Thoracic aorta (tissue), 2 donors: Measurements from ENCODE around the gene SNRNP27. TPM values are rescaled to one million over a fixed set of nuclear protein-coding genes. Genes with fewer than 3 reads are reported as not detected.

Experiments used
- ATAC-seq: fragments of 150-250 bp; one replicate; pipeline ENCODE4 v1.8.0; 2017; ENCODE audit warnings: low read depth; ENCODE audit not compliant: insufficient number of reproducible peaks, low FRiP score
- DNase-seq: peaks from one replicate; pipeline ENCODE4 v3.0.0-alpha.2; 2020; ENCODE audit warnings: low spot score
- H3K27ac ChIP-seq, 2 donors: fragments of 200-600 bp; sonication (generic); 1 replicate in 1 of 2; 2 replicates in 1 of 2; pipeline ENCODE4 v1.5.1; 2016; ENCODE audit warnings: mild to moderate bottlenecking in 2 of 2, moderate library complexity in 2 of 2
- H3K27me3 ChIP-seq: fragments of 200-600 bp; sonication (generic); replicated peaks from 2 replicates; pipeline ENCODE4 v1.6.0; 2016; ENCODE audit warnings: mild to moderate bottlenecking; ENCODE audit not compliant: insufficient read depth
- H3K36me3 ChIP-seq: fragments of 200-600 bp; sonication (generic); one replicate; pipeline ENCODE4 v1.5.1; 2016
- H3K4me1 ChIP-seq, 2 donors: fragments of 200-600 bp; sonication (generic); 1 replicate in 1 of 2; 2 replicates in 1 of 2; pipeline versions ENCODE4 v1.5.1 to v1.6.0; 2016; ENCODE audit warnings: low read depth in 2 of 2, mild to moderate bottlenecking in 1 of 2; ENCODE audit not compliant: control insufficient read depth in 1 of 2
- H3K4me3 ChIP-seq: fragments of 200-600 bp; sonication (generic); 2 replicates; pipeline ENCODE4 v1.5.1; 2016; ENCODE audit warnings: mild to moderate bottlenecking
- H3K9me3 ChIP-seq: fragments of 200-600 bp; sonication (generic); 2 replicates; pipeline ENCODE4 v1.5.1; 2016
- CTCF ChIP-seq: fragments of 200-600 bp; sonication (generic); IDR thresholded peaks from one replicate; pipeline ENCODE4 v1.5.1; 2019; ENCODE audit warnings: antibody characterized with exemption
- total RNA-seq, 2 donors: library from RNA; depleted of rRNA; stranded (reverse); fragments of >200 nt; gene quantifications; one replicate each; pipeline versions ENCODE4 v1.1.0 to v1.2.3, GENCODE V29; 2016

SNRNP27 gene
- total RNA-seq = 10 to 100 TPM; 57.4 to 98.7 TPM

- Histone ChIP-seq H3K27ac (peak within 1 kb of the TSS; percentile 75 to 87), H3K36me3 (peaks cover 8% of the 10 kb centered on the region), H3K27me3 (no peaks in the 10 kb centered on the region), H3K9me3 (no peaks in the 10 kb centered on the region), H3K4me1 (peaks cover 15 to 24% of the 10 kb centered on the region in 2 donors), H3K4me3 (peak within 1 kb of the TSS; percentile 82)
- DNase-seq (peak; percentile 28), ATAC-seq (peak; percentile 54)
- no peak for TF ChIP-seq CTCF
These were observed at the start of gene SNRNP27 for GRCh38 chr2:69893684-69894551. Gene SNRNP27, plus strand, starts transcription at chr2:69893956. Its CDS starts 29 bp downstream, at chr2:69893985.

GRCh38 chr2:69843993-69844392, 49.8 kb upstream of the SNRNP27 start:
- Histone ChIP-seq H3K4me3 (no peak overlapping the region), H3K27ac (no peak overlapping the region), H3K9me3 (no peaks in the 10 kb centered on the region), H3K27me3 (no peaks in the 10 kb centered on the region), H3K36me3 (peaks cover 10% of the 10 kb centered on the region), H3K4me1 (no peaks in the 10 kb centered on the region)
- ATAC-seq = no peak
- TF ChIP-seq CTCF = no peak
- no peak for DNase-seq

- no peak overlapping the region for H3K4me3 ChIP-seq
- no peaks in the 10 kb centered on the region for H3K9me3 ChIP-seq
- H3K27ac ChIP-seq = no peak overlapping the region
- no peaks in the 10 kb centered on the region for H3K27me3 ChIP-seq
- TF ChIP-seq CTCF = no peak
- no peaks in the 10 kb centered on the region for H3K4me1 ChIP-seq
- H3K36me3 ChIP-seq = peaks cover 10% of the 10 kb centered on the region
- DNase-seq = no peak
- ATAC-seq = no peak
These were observed 49.2 kb upstream of the SNRNP27 start for GRCh38 chr2:69844560-69844959.

- Histone ChIP-seq H3K27ac (no peak overlapping the region), H3K4me3 (no peak overlapping the region), H3K36me3 (peaks cover 11% of the 10 kb centered on the region), H3K4me1 (no peaks in the 10 kb centered on the region), H3K9me3 (no peaks in the 10 kb centered on the region), H3K27me3 (no peaks in the 10 kb centered on the region)
- TF ChIP-seq CTCF = no peak
- ATAC-seq (no peak), DNase-seq (no peak)
These were observed 47.3 kb upstream of the SNRNP27 start for GRCh38 chr2:69846182-69847067.
